Measurements from ENCODE around the gene SOCS1. TPM values are rescaled to one million over a fixed set of nuclear protein-coding genes. Genes with fewer than 3 reads are reported as not detected.

SOCS1 gene
- total RNA-seq, 2 donors from 2014 or later: 16.9 to 22.6 TPM

GRCh38 chr16:11253009-11253994, 2.7 kb downstream of the SOCS1 start:
- DNase-seq (ENCODE audit: low spot score): no peak
- Histone ChIP-seq H3K27me3 (replicated peaks; ENCODE audit: insufficient read depth) (no peaks in the 10 kb centered on the region), H3K4me3 (peak overlapping the region; percentile 87), H3K27ac (peak overlapping the region in 1 of 2 donors; percentile 14), H3K4me1 (ENCODE audit: control insufficient read depth in 1 of 2, low read depth in 2 of 2) (peaks cover 6 to 40% of the 10 kb centered on the region in 2 donors), H3K36me3 (no peaks in the 10 kb centered on the region), H3K9me3 (no peaks in the 10 kb centered on the region)
- no peak for TF ChIP-seq CTCF (IDR thresholded peaks at IDR 0.05)
- ATAC-seq (ENCODE audit: insufficient number of reproducible peaks, low FRiP score, low read depth): no peak

- Histone ChIP-seq H3K27me3 (replicated peaks; ENCODE audit: insufficient read depth) (no peaks in the 10 kb centered on the region), H3K4me1 (ENCODE audit: control insufficient read depth in 1 of 2, low read depth in 2 of 2) (peaks cover 6 to 35% of the 10 kb centered on the region in 2 donors), H3K27ac (no peak overlapping the region), H3K36me3 (no peaks in the 10 kb centered on the region), H3K4me3 (no peak overlapping the region), H3K9me3 (no peaks in the 10 kb centered on the region)
- ATAC-seq (ENCODE audit: insufficient number of reproducible peaks, low FRiP score, low read depth) (no peak), DNase-seq (ENCODE audit: low spot score) (no peak)
- no peak for TF ChIP-seq CTCF (IDR thresholded peaks at IDR 0.05)
These were observed 3.5 kb downstream of the SOCS1 start for GRCh38 chr16:11252482-11252931.

GRCh38 chr16:11251525-11252481, 4.2 kb downstream of the SOCS1 start:
- peaks cover 6 to 28% of the 10 kb centered on the region in 2 donors for H3K4me1 ChIP-seq (ENCODE audit: control insufficient read depth in 1 of 2, low read depth in 2 of 2)
- no peak overlapping the region for H3K4me3 ChIP-seq
- DNase-seq (ENCODE audit: low spot score): no peak
- no peaks in the 10 kb centered on the region for H3K27me3 ChIP-seq (replicated peaks; ENCODE audit: insufficient read depth)
- no peaks in the 10 kb centered on the region for H3K9me3 ChIP-seq
- H3K36me3 ChIP-seq: no peaks in the 10 kb centered on the region
- no peak for ATAC-seq (ENCODE audit: insufficient number of reproducible peaks, low FRiP score, low read depth)
- no peak overlapping the region for H3K27ac ChIP-seq
- no peak for TF ChIP-seq CTCF (IDR thresholded peaks at IDR 0.05)

DNA sequence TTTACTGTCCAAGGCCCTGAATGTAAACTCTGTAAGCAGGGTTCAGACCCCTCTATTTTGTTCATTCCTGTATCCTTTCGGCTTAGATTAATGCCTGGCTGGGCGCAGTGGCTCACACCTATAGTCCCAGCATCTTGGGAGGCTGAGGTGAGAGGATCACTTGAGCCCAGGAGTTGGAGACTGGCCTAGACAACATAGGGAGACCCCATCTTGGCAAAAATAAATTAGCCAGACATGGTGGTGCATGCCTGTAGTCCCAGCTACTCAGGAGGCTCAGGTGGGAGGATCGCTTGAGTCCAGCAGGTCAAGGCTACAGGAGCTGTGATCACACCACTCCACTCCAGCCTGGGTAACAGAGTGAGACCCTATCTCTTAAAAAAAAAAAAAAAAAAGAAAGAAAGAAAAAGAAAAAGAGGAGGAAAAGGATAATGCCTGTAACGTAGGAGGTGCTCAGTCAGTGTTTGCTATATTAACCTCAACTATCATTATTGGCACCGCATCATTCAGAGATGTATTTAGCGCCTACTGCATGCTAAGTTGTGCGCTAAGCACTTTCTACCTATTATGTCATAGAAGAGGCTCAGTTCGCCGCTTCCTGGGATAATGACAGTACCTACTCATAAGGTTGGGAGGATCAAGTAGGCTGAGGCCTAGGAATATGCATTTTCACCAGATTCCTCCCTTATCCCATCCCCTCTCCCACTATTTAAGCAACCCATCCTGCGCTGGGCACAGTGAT, 5.0 kb downstream of the SOCS1 start:
- ATAC-seq (ENCODE audit: insufficient number of reproducible peaks, low FRiP score, low read depth) (no peak), DNase-seq (ENCODE audit: low spot score) (no peak)
- H3K4me1 ChIP-seq (ENCODE audit: control insufficient read depth in 1 of 2, low read depth in 2 of 2): peaks cover 6 to 25% of the 10 kb centered on the region in 2 donors
- no peak overlapping the region for H3K4me3 ChIP-seq
- no peak for TF ChIP-seq CTCF (IDR thresholded peaks at IDR 0.05)
- H3K9me3 ChIP-seq: no peaks in the 10 kb centered on the region
- H3K27ac ChIP-seq: no peak overlapping the region
- H3K36me3 ChIP-seq: no peaks in the 10 kb centered on the region
- H3K27me3 ChIP-seq (replicated peaks; ENCODE audit: insufficient read depth): no peaks in the 10 kb centered on the region
